Erythroblast (primary cell): ENCODE measurements around the gene RESF1.

Source experiments
- DNase-seq, 2 experiments: peaks; one replicate each; lab custom pipeline; 2025; lab: John Stamatoyannopoulos, UW
- GATA1 ChIP-seq: IDR thresholded peaks from 2 replicates; pipeline ENCODE4 v1.6.1; 2011; ENCODE audit warnings: low read depth, mild to moderate bottlenecking, control low read depth, low read length, moderate library complexity
- POLR2A ChIP-seq: IDR thresholded peaks from 2 replicates; pipeline ENCODE4 v1.6.1; 2011; ENCODE audit warnings: mild to moderate bottlenecking, low read length

Gene RESF1

GRCh38 chr12:31967539-31967938 is 8.3 kb downstream of the RESF1 start:
- TF ChIP-seq GATA1 (no peak), POLR2A (no peak)
- DNase-seq = no peak

- no peak for TF ChIP-seq POLR2A
- no peak for TF ChIP-seq GATA1
- no peak for DNase-seq
These were observed 11.0 kb downstream of the RESF1 start for GRCh38 chr12:31970199-31970598.

- no peak for TF ChIP-seq GATA1
- TF ChIP-seq POLR2A = no peak
- no peak for DNase-seq
These were observed 14.6 kb downstream of the RESF1 start for GRCh38 chr12:31973818-31974217.

DNA sequence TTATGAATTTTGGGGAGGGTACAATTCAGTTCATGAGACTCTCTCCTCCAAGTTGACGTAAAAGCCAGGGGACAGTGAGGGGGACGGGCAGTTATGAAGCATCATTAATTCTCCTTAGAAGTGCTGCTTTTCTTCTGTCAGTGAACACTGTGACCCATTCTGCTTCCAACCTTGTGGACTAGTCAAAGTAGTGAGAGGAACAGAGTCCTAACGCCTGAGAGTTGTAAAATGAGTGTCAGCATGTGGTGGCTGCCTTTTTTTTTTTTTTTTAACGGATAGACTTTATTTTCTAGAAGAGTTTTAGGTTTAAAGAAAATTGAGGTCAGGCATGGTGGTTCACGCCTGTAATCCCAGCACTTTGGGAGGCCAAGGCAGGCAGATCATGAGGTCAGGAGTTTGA is 15.5 kb downstream of the RESF1 start:
- no peak for DNase-seq
- TF ChIP-seq POLR2A = no peak

DNA sequence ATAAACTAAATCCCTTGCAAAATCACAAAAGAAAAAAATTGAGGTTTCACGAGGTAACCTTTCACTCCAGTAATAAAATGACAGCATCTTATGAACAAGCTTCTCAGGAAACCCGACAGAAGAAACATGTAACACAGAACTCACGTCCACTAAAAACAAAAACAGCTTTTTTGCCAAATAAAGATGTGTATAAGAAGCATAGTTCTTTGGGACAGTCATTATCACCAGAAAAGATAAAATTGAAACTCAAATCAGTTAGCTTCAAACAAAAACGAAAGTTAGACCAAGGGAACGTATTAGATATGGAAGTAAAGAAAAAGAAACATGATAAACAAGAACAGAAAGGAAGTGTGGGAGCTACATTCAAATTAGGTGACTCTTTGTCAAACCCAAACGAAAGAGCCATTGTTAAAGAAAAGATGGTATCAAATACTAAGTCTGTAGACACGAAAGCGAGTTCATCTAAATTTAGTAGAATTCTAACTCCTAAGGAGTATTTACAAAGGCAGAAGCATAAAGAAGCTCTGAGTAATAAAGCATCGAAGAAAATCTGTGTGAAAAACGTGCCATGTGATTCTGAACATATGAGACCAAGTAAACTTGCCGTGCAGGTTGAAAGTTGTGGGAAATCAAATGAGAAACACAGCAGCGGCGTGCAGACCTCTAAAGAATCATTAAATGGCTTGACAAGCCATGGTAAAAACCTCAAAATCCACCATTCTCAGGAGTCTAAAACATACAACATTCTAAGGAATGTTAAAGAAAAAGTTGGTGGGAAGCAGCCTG is 25.8 kb downstream of the RESF1 start:
- DNase-seq = no peak
- no peak for TF ChIP-seq GATA1
- TF ChIP-seq POLR2A = no peak

GRCh38 chr12:31985832-31986231 is 26.6 kb downstream of the RESF1 start:
- no peak for TF ChIP-seq POLR2A
- no peak for TF ChIP-seq GATA1
- no peak for DNase-seq

DNA sequence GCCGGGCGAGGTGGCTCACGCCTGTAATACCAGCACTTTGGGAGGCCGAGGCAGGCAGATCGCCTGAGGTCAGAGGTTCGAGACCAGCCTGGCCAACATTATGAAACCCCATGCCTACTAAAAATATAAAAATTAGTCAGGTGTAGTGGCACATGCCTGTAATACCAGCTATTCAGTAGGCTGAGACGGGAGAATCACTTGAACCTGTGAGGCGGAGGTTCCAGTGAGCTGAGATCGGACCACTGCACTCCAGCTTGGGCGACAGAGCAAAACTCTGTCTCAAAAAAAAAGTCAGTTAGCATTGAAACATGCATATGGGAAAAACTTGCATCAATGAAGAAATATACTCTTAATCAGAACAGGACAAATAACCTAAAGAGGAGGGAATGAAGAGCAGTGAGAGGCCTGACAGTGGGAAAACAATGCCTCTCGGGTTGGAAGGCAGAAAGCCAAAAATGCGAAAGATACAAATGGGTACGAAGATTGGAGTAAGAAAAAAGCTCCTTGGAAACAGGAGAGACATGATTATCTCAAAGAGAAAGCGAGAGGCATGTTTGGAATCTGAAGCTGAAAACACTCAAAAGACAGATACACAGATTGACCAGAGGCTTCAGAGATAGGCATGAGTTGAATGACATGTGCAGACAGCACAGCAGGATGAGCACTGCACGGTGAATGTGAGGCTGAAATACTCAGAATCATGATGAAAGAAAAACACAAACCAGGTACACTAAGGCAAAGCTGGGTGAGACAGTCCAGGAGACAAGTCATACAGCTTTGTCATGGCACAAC is 30.6 kb downstream of the RESF1 start:
- DNase-seq = no peak
- TF ChIP-seq GATA1 = no peak
- no peak for TF ChIP-seq POLR2A

DNA sequence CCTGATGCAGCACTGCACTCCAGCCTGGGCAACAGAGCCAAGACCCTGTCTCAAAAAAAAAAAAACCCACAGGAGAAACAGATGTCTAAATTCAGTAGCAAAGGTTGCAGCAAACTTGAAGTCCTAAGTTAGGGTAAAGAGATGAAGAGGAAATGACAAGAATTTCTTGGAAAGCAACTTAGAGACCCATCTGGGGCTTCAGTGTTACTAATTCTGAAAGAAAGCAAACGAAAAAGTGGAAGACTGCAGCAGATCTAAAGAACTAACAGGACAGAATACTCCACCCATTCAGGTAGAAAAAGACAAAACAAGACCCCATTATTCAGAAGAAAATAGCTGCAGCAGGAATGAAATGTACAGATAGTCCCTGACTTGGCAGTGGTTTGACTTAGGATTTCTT is 31.9 kb downstream of the RESF1 start:
- TF ChIP-seq GATA1 = no peak
- TF ChIP-seq POLR2A = no peak
- DNase-seq = no peak

- TF ChIP-seq GATA1 = no peak
- TF ChIP-seq POLR2A = no peak
- no peak for DNase-seq
These were observed 32.6 kb downstream of the RESF1 start for GRCh38 chr12:31991815-31992214.

DNA sequence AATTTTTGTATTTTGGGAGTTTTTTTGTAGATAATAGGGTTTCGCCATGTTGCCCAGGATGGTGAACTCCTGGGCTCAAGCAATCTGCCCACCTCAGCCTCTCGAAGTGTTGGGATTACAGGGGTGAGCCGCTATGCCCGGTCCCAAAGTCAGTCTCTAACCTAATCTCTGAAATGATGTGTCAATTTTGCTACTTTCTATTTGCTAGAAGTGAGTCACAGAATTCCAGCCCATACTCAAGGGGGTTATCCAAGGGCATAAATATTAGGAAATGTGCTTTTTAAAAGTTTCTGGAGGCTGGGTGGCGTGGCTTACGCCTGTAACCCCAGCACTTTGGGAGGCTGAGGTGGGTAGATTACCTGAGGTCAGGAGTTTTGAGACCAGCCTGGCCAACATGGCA is 40.5 kb downstream of the RESF1 start:
- TF ChIP-seq POLR2A (no peak), GATA1 (no peak)
- DNase-seq = peak in 1 of 2 experiments; percentile 21

DNA sequence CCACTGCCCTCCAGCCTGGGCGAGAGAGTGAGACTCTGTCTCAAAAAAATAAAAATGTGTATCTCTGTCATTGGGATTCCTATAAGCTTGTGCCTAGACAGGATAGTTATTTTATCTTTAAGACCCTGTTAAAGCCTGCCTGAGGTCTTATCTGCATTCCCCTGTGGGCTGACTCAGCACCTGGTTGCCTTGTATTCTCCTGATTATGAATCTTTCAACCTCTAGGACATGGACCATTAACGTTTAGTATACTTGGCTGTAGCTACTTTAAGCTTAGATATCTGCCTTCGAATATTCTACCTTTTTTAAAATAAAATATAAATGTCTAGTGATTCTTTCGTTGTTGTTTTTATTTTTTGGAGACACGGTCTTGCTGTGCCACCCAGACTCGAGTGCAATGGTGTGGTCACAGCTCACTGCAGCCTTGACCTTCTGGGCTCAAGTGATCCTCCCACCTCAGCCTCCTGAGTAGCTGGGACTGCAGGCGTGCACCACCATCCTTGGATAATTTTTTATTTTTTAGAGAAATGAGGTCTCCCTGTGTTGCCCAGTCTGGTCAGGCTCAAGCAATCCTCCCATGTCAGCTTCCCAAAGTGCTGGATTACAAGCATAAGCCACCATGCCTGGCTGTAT is 41.3 kb downstream of the RESF1 start:
- TF ChIP-seq GATA1 (no peak), POLR2A (no peak)

GRCh38 chr12:32002848-32003493 is 43.8 kb downstream of the RESF1 start:
- no peak for TF ChIP-seq POLR2A
- peak in 1 of 2 experiments; percentile 45 for DNase-seq

More for the DNA sequence above, 41.3 kb downstream of the RESF1 start:
- DNase-seq = peak; percentile 79 to 94

GRCh38 chr12:32003654-32004053 is 44.4 kb downstream of the RESF1 start:
- no peak for DNase-seq
- TF ChIP-seq GATA1 (no peak), POLR2A (no peak)
